Mesenteric fat pad (tissue), 1 donor: Measurements from ENCODE around the gene RTN4. TPM values are rescaled to one million over a fixed set of nuclear protein-coding genes. Genes with fewer than 3 reads are reported as not detected.

ENCODE experiments used
- DNase-seq: peaks from one replicate; pipeline ENCODE4 v3.0.0-alpha.2; 2020; ENCODE audit warnings: low spot score
- total RNA-seq: library from RNA; stranded (reverse); fragmentation: NEBNext Ultra II Directional; extraction: Animal tissue kit (Norgen Biotek cat#: 25700); gene quantifications from one replicate; pipeline ENCODE4 v1.2.1, GENCODE V29; 2021
- donor health status: DM: yes; HTN: yes; CAD: no.

Gene RTN4
- total RNA-seq, 1 donor from 2014 or later, result 681 TPM

DNA sequence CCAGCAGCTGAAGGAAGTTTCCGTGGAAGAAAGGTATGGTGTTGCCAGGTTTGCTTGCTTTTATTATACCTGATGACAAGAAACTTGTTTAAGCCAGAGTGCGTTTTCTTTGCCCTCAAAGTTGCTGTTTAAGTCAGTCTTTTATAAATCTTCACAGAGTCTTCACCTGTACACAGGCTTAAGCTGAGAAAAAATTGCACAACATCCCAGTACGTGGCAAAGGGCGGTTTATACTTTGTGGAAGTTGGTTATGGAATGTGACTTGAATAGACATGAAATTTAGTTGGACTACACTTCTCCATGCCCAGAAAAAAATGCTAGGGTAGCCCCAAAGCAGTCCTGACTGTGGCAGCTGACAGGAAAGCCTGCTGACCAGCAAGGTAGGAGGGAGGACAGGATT is 121.5 kb downstream of the RTN4 start:
- DNase-seq, result no peak

GRCh38 chr2:54927751-54928615 is 122.3 kb downstream of the RTN4 start:
- DNase-seq, result no peak

- DNase-seq, result no peak
Observed at GRCh38 chr2:54927085-54927750, 123.0 kb downstream of the RTN4 start.

- no peak for DNase-seq
Observed at GRCh38 chr2:54925022-54925421, 125.2 kb downstream of the RTN4 start.

DNA sequence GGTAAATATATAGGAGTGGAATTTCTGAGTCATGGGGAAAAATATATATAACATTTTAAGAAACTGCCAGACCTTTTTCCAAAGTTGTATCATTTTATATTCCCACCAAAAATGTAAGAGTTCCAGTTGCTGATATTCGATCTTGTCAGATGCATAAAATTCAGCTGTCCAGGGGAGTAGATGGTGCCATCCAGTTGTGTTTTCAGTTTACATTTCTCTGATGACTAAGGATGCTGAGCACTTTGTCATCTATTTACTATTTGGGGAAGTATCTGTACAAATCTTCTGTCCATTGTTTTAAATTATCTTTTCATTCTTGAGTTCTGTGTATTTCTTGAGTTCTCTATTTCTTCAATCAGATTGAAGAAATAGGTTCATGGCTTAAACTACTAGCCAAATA is 126.1 kb downstream of the RTN4 start:
- no peak for DNase-seq

Other genes starting within 250 kb of the RTN4 start
- 5.2 TPM for gene CLHC1, start 181.8 kb upstream of the RTN4 start, total RNA-seq
- gene RPS27A, start 182.2 kb upstream of the RTN4 start, total RNA-seq, result 706 TPM
- gene MTIF2, start 218.8 kb upstream of the RTN4 start, total RNA-seq, result 19.5 TPM